Activated CD4-positive, alpha-beta memory T cell treated with anti-CD3 and anti-CD28 coated beads, Interleukin-2, amount 10 ng/mL, durations not matched to agents 7 days and 5 days (primary cell): ENCODE data around the gene EVA1A. TPM values are rescaled to one million over a fixed set of nuclear protein-coding genes. Genes with fewer than 3 reads are reported as not detected.
"Not testable (repeated sequence)": the region's sequence is repeated elsewhere in the genome, so short reads cannot be mapped to it uniquely, and the experiment has no call there.

Experiments used
- CTCF ChIA-PET: fragments of 350-600 bp; sonication (Branson Sonifier 250); formaldehyde crosslinking; loops from one replicate; lab custom pipeline; 2021; ENCODE audit warnings: antibody characterized with exemption, inconsistent platforms; lab: Charles Lee
- POLR2A ChIA-PET: fragments of 350-600 bp; sonication (Branson Sonifier 250); formaldehyde crosslinking; loops from one replicate; lab custom pipeline; 2021; ENCODE audit warnings: antibody characterized with exemption; lab: Charles Lee
- DNase-seq: peaks from one replicate; pipeline ENCODE4 v3.0.0-alpha.2; 2020
- H3K27ac Mint-ChIP-seq: one replicate; pipeline ENCODE4 v1.8.0; 2021; ENCODE audit warnings: mild to moderate bottlenecking, mixed read lengths
- H3K27me3 Mint-ChIP-seq: one replicate; pipeline ENCODE4 v1.8.0; 2021; ENCODE audit warnings: mixed read lengths
- H3K36me3 Mint-ChIP-seq: one replicate; pipeline ENCODE4 v1.8.0; 2021; ENCODE audit warnings: low read depth, mixed read lengths
- H3K4me1 Mint-ChIP-seq: one replicate; pipeline ENCODE4 v1.8.0; 2021; ENCODE audit warnings: mixed read lengths
- H3K4me3 Mint-ChIP-seq: one replicate; pipeline ENCODE4 v1.8.0; 2021; ENCODE audit warnings: mild to moderate bottlenecking, mixed read lengths
- H3K9me3 Mint-ChIP-seq: one replicate; pipeline ENCODE4 v1.8.0; 2021; ENCODE audit warnings: mixed read lengths
- total RNA-seq, 2 experiments: library from RNA; stranded (reverse); gene quantifications; one replicate each; pipeline ENCODE4 v1.2.3, GENCODE V29; 2021

Gene EVA1A
- total RNA-seq, 2 experiments from 2014 or later = not detected

- H3K9me3 Mint-ChIP-seq = no peaks in the 10 kb centered on the region
- H3K27me3 Mint-ChIP-seq = peaks cover 8% of the 10 kb centered on the region
These were observed 78.3 kb downstream of the EVA1A start for GRCh38 chr2:75482398-75482797.

DNA sequence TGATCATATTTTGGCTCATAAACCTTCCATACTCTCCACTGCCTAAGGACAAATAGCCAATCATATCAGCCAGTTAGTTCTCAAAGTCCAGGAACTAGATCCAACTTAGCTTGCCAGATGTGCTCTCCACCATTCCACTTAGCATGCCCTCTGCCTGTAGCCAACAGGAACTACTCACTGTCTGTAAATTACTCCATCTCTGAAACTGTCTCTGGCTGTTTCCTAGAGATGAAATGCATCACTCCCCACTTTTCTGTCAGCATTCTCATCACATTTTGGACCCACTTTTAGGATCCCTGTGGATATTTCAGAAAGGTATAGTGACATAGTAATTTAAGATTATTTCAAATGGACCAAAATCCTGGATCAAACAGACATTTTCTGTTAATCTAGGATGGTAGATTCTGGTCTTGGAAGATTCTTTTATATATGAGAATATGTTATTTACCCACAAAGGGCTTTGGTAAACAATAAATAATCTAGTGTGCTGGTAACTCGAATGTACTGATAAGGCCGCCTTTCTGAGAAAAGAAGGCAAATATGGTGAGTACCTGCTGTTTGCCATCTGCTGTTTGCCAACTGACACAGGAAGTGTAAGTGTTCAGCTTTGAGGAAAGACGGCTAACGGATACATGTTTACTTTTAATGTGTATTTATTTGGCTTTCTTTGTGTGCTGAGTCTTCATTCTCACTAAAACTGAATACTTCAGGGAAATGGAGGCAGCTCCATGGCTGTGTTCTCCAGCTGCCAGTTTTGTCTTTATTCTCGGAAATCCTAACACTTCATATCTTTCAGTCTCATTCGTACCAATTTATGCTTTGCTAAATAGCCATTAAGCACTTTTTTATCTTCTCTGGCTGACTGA is 79.5 kb downstream of the EVA1A start:
- H3K9me3 Mint-ChIP-seq = no peaks in the 10 kb centered on the region
- no peaks in the 10 kb centered on the region for H3K4me1 Mint-ChIP-seq
- H3K4me3 Mint-ChIP-seq = no peak overlapping the region
- no peak overlapping the region for H3K27ac Mint-ChIP-seq
- no peak for DNase-seq
- CTCF ChIA-PET = no interaction called here
- H3K27me3 Mint-ChIP-seq = peaks cover 10% of the 10 kb centered on the region
- no peaks in the 10 kb centered on the region for H3K36me3 Mint-ChIP-seq
- POLR2A ChIA-PET = no interaction called here

More at GRCh38 chr2:75482398-75482797, 78.3 kb downstream of the EVA1A start:
- H3K36me3 Mint-ChIP-seq = no peaks in the 10 kb centered on the region
- ChIA-PET POLR2A (no interaction called here), CTCF (no interaction called here)
- no peak for DNase-seq
- no peak overlapping the region for H3K4me3 Mint-ChIP-seq
- no peak overlapping the region for H3K27ac Mint-ChIP-seq
- no peaks in the 10 kb centered on the region for H3K4me1 Mint-ChIP-seq

GRCh38 chr2:75477696-75478095 is 83.0 kb downstream of the EVA1A start:
- CTCF ChIA-PET, DNase-seq, H3K4me1 Mint-ChIP-seq, H3K4me3 Mint-ChIP-seq, H3K27me3 Mint-ChIP-seq, H3K36me3 Mint-ChIP-seq, H3K27ac Mint-ChIP-seq, H3K9me3 Mint-ChIP-seq, POLR2A ChIA-PET: not testable (repeated sequence)

DNA sequence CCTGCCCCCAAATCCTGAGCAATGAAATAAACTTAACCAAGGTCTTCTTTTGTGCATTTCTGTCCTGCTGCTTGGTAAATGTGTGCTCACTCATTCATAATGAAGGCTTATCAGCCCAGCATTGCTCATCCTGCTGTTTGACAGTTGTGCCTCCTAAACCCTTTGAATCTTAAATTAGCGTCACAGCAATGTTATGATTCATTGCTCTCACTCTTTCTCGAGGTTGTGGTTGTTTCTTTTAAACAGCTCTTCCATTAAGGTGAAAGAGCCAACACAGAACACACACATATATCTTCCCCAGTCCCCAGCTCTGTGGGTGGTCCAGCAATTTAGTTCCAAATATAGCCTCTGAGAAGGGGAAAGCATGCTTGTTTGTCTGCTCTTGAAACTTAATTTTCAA is 84.0 kb downstream of the EVA1A start:
- ChIA-PET CTCF (no interaction called here), POLR2A (no interaction called here)
- H3K4me1 Mint-ChIP-seq = no peaks in the 10 kb centered on the region
- H3K27me3 Mint-ChIP-seq = peaks cover 7% of the 10 kb centered on the region
- no peaks in the 10 kb centered on the region for H3K9me3 Mint-ChIP-seq
- no peak for DNase-seq
- H3K27ac Mint-ChIP-seq = no peak overlapping the region
- H3K36me3 Mint-ChIP-seq = no peaks in the 10 kb centered on the region
- no peak overlapping the region for H3K4me3 Mint-ChIP-seq

DNA sequence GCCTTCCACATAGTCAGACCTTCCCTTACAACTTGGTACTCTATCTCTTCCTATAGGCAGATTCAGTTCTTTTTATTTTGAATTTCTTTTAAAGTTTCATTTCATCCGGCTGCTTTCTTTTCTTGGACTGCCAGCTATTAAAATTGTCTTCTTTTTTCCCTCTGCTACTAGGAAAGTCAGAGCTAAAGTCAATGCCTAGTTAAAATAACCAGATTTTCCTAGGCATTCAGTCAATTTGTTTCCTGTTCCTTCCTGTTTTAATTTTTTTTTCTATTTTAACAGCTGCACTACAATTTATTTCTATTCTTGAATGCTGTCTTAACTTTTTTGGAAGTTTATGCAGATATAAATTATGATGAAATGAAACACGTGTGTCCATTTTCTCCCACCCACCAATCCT is 84.8 kb downstream of the EVA1A start:
- no peaks in the 10 kb centered on the region for H3K9me3 Mint-ChIP-seq
- no peak overlapping the region for H3K4me3 Mint-ChIP-seq
- no peak overlapping the region for H3K27ac Mint-ChIP-seq
- peaks cover 7% of the 10 kb centered on the region for H3K27me3 Mint-ChIP-seq
- no peak for DNase-seq
- CTCF ChIA-PET = no interaction called here
- H3K36me3 Mint-ChIP-seq = no peaks in the 10 kb centered on the region
- POLR2A ChIA-PET = no interaction called here
- H3K4me1 Mint-ChIP-seq = no peaks in the 10 kb centered on the region

- CTCF ChIA-PET = no interaction called here
- POLR2A ChIA-PET = no interaction called here
- no peak for DNase-seq
- Mint-ChIP-seq H3K36me3 (no peaks in the 10 kb centered on the region), H3K27me3 (peaks cover 5% of the 10 kb centered on the region), H3K27ac (no peak overlapping the region), H3K4me3 (no peak overlapping the region), H3K9me3 (no peaks in the 10 kb centered on the region), H3K4me1 (no peaks in the 10 kb centered on the region)
These were observed 85.7 kb downstream of the EVA1A start for GRCh38 chr2:75475049-75475448.

DNA sequence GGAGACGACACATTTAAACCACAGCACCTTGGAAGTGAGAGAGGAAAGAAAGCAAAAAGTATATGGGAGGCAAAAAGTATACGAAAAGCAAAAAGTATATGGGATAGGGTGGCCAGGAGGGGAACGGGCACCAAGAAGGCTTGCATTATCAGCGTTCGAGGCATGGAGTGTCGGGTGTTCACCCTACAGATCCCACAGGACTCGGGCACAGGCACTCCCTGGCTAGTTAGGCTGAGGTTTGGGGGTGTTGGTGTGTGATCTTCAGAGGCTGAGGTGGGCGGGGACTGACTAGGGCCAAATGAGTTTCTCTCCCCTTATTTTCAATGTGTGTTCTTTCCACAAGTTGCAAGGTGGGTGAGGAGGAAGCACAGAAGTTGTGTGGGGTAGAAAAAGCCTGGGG is 86.6 kb downstream of the EVA1A start:
- Mint-ChIP-seq H3K9me3 (no peaks in the 10 kb centered on the region), H3K4me1 (no peaks in the 10 kb centered on the region), H3K27me3 (peaks cover 5% of the 10 kb centered on the region), H3K36me3 (no peaks in the 10 kb centered on the region), H3K27ac (no peak overlapping the region), H3K4me3 (no peak overlapping the region)
- ChIA-PET POLR2A (no interaction called here), CTCF (no interaction called here)
- DNase-seq = no peak

- DNase-seq = no peak
- H3K9me3 Mint-ChIP-seq = no peaks in the 10 kb centered on the region
- ChIA-PET POLR2A (no interaction called here), CTCF (interaction anchor here (1.0 to 1.2 kb wide), 3 partner anchors 141 to 143 kb away, joined by 3 read pairs; no protein-coding TSS in a partner anchor)
- no peaks in the 10 kb centered on the region for H3K36me3 Mint-ChIP-seq
- H3K4me1 Mint-ChIP-seq = no peaks in the 10 kb centered on the region
- no peak overlapping the region for H3K27ac Mint-ChIP-seq
- no peak overlapping the region for H3K4me3 Mint-ChIP-seq
- peaks cover 14% of the 10 kb centered on the region for H3K27me3 Mint-ChIP-seq
These were observed 93.9 kb downstream of the EVA1A start for GRCh38 chr2:75466708-75467311.

- H3K27ac Mint-ChIP-seq = no peak overlapping the region
These were observed 95.3 kb downstream of the EVA1A start for GRCh38 chr2:75465317-75465984.

DNA sequence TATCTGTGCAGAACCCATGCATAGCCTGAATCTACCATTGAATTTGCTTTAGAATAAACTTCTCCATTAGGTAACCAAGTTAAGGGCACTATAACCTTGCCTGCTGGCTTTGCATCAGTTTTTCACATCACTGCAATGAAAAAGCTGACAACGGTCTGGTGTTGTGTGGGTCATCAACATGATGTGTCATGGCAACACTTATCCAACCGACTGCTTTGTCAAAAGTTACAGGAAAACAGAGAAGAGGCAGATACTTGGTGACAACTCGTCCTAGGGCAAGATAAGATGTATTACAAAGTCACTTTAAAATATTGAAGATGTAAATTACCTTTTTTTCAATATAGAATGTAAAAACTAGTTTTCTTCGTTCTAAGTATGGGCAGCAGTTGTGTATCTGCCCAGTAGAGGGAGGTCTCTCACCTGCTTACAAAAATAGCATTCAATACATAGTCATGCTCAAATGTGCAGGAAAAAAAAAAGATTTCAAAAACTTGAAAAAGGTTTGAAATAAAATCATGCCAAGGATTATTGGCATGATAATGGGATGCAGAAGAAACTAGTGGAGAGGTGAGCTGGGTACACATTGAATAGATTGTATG is 96.3 kb downstream of the EVA1A start:
- Mint-ChIP-seq H3K36me3 (no peaks in the 10 kb centered on the region), H3K4me3 (no peak overlapping the region), H3K27ac (no peak overlapping the region), H3K4me1 (no peaks in the 10 kb centered on the region), H3K27me3 (peaks cover 16% of the 10 kb centered on the region), H3K9me3 (no peaks in the 10 kb centered on the region)
- DNase-seq = no peak
- ChIA-PET POLR2A (no interaction called here), CTCF (interaction anchor here (1.9 kb wide), 1 partner anchor 144 kb away, joined by 8 read pairs; no protein-coding TSS in a partner anchor)

More at GRCh38 chr2:75465317-75465984, 95.3 kb downstream of the EVA1A start:
- DNase-seq = no peak
- Mint-ChIP-seq H3K4me3 (no peak overlapping the region), H3K9me3 (no peaks in the 10 kb centered on the region), H3K27me3 (peaks cover 16% of the 10 kb centered on the region), H3K36me3 (no peaks in the 10 kb centered on the region), H3K4me1 (no peaks in the 10 kb centered on the region)
- ChIA-PET CTCF (interaction anchor here (0.6 to 1.9 kb wide), 5 partner anchors 143 to 520 kb away, joined by 3 to 8 read pairs (median 3); no protein-coding TSS in a partner anchor), POLR2A (no interaction called here)

GRCh38 chr2:75462721-75463120 is 98.0 kb downstream of the EVA1A start:
- Mint-ChIP-seq H3K4me3 (no peak overlapping the region), H3K4me1 (no peaks in the 10 kb centered on the region), H3K27me3 (peaks cover 13% of the 10 kb centered on the region), H3K9me3 (no peaks in the 10 kb centered on the region), H3K27ac (no peak overlapping the region), H3K36me3 (no peaks in the 10 kb centered on the region)
- ChIA-PET POLR2A (no interaction called here), CTCF (interaction anchor here (0.7 kb wide), 1 partner anchor 146 kb away, joined by 3 read pairs; no protein-coding TSS in a partner anchor)
- DNase-seq = no peak

DNA sequence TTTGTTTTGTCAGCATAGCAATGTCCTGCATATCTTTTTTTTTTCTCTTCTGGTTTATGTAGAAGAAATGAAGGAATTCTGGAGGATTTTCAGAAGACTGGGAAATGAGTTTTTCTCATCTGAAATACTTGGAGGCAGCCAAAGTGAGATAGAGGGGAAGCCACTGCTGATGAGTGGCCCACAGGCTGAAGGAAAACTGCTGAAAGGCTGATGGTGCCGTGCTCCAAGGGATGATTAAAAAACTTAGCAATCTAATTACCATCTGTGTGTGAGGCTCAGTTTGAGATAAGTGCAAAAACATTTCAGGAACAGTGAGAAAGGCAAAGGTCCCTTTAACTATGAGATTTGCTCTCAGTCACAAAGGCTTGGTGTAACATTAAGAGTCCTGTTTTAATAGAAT is 98.5 kb downstream of the EVA1A start:
- Mint-ChIP-seq H3K27ac (no peak overlapping the region), H3K36me3 (no peaks in the 10 kb centered on the region), H3K4me1 (no peaks in the 10 kb centered on the region), H3K9me3 (no peaks in the 10 kb centered on the region), H3K4me3 (no peak overlapping the region), H3K27me3 (peaks cover 12% of the 10 kb centered on the region)
- POLR2A ChIA-PET = no interaction called here
- CTCF ChIA-PET = no interaction called here
- DNase-seq = no peak

- H3K4me3 Mint-ChIP-seq = no peak overlapping the region
- ChIA-PET POLR2A (no interaction called here), CTCF (no interaction called here)
- H3K27me3 Mint-ChIP-seq = peaks cover 9% of the 10 kb centered on the region
- DNase-seq = no peak
- H3K4me1 Mint-ChIP-seq = no peaks in the 10 kb centered on the region
- no peak overlapping the region for H3K27ac Mint-ChIP-seq
- no peaks in the 10 kb centered on the region for H3K9me3 Mint-ChIP-seq
- no peaks in the 10 kb centered on the region for H3K36me3 Mint-ChIP-seq
These were observed 100.1 kb downstream of the EVA1A start for GRCh38 chr2:75460630-75461029.
